ENCODE measurements around the gene ZFYVE28.

Gene ZFYVE28

DNA sequence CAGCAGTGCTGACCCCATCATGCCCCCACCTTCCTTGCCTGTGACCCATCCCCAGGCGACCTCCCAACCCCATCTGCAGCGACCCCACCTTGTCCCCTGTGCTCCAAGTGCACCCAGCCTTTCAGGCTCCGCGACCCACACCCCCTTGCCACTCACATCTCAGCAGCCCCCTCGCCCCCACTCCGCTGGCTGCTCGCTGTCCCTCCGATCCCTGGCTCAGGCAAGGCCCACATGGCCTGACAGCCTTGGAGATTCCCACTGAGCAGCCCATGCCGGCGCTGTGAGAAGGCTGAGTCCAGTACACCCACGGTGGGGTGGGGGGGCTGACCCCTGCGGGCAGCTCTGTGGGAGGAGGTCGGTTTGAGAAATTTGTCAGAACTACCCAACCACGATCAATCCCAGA, 9.1 kb downstream of the ZFYVE28 start:
- TF ChIP-seq, protein P1, sequence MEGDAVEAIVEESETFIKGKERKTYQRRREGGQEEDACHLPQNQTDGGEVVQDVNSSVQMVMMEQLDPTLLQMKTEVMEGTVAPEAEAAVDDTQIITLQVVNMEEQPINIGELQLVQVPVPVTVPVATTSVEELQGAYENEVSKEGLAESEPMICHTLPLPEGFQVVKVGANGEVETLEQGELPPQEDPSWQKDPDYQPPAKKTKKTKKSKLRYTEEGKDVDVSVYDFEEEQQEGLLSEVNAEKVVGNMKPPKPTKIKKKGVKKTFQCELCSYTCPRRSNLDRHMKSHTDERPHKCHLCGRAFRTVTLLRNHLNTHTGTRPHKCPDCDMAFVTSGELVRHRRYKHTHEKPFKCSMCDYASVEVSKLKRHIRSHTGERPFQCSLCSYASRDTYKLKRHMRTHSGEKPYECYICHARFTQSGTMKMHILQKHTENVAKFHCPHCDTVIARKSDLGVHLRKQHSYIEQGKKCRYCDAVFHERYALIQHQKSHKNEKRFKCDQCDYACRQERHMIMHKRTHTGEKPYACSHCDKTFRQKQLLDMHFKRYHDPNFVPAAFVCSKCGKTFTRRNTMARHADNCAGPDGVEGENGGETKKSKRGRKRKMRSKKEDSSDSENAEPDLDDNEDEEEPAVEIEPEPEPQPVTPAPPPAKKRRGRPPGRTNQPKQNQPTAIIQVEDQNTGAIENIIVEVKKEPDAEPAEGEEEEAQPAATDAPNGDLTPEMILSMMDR (IDR thresholded peaks at IDR 0.05; ENCODE audit: low read depth, low read length) = no peak
- DNase-seq (ENCODE audit: extremely low read depth, low read depth) = no peak

DNA sequence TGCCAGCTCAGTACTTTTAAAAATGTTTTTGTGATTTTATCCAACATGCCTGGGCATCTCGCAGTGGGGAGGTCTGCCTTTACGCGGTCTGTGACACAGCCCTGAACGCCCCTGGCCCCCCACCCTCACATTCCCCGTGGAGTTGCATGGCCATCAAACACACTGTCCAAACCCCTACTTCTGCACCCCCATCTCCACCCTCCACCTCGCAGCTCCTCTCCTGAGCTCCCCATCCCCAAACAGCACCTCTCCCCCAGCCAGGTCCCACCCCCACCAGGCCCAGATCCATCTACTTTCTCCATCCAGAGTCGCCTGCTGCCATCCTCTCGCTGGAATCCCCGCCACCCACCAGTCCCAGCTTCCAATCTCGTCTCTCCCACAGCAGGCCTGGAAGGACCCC, 9.5 kb downstream of the ZFYVE28 start:
- TF ChIP-seq, protein P1 (IDR thresholded peaks at IDR 0.05; ENCODE audit: low read depth, low read length) = no peak
- DNase-seq (ENCODE audit: extremely low read depth, low read depth) = no peak

DNA sequence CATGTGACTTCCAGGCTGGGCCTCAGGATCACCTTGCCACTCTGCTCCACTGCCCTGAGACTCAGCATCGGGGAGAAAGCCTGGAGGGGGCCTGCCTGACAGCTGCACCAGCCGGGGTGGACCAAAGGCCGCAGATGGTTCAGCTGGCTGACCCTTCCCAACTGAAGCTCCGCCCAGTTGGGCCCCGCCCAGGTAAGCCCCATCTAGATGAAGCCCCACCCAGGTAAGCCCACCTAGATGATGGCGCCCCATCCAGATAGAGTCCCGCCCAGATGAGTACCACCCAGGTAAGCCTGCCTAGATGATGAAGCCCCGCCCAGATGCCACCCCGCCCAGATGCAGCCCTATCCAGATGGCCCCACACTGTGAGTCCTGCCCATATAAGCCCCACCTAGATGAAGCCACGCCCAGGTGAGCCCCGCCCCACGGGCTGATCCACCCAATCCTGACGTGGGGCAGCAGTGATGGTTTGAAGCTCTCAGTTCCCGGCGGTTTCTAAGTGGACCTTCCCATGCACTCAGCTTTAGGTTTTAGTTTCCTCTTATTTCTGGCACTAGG, 10.0 kb downstream of the ZFYVE28 start:
- TF ChIP-seq, protein P1 (IDR thresholded peaks at IDR 0.05; ENCODE audit: low read depth, low read length) = no peak
- DNase-seq (ENCODE audit: extremely low read depth, low read depth) = no peak

- TF ChIP-seq, protein P1 (IDR thresholded peaks at IDR 0.05; ENCODE audit: low read depth, low read length) = no peak
- no peak for DNase-seq (ENCODE audit: extremely low read depth, low read depth)
Measured at GRCh38 chr4:2407991-2408342, 10.5 kb downstream of the ZFYVE28 start.

DNA sequence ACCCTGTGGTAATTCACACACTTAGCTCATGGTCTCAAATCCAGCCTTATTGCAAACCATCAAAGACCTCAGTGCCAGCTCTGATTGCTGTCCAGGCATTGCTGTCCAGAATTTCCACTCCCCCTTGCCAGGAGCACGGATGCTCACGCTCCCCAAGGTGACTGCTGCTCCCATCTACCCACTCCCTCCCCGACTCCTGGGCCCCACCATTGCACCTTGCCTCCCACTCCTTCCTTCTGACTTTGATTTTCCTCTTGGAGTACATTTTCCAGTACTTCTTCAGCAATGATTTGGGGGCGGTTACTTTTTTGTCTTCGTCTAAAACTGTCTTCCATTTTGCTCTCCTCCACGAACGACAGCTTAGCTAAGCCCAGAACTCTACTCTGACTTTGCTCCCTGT, 11.5 kb downstream of the ZFYVE28 start:
- TF ChIP-seq, protein P1 (IDR thresholded peaks at IDR 0.05; ENCODE audit: low read depth, low read length) = no peak
- no peak for DNase-seq (ENCODE audit: extremely low read depth, low read depth)

- DNase-seq (ENCODE audit: extremely low read depth, low read depth) = no peak
- TF ChIP-seq, protein P1 (IDR thresholded peaks at IDR 0.05; ENCODE audit: low read depth, low read length) = no peak
Measured at GRCh38 chr4:2406406-2406805, 12.0 kb downstream of the ZFYVE28 start.

DNA sequence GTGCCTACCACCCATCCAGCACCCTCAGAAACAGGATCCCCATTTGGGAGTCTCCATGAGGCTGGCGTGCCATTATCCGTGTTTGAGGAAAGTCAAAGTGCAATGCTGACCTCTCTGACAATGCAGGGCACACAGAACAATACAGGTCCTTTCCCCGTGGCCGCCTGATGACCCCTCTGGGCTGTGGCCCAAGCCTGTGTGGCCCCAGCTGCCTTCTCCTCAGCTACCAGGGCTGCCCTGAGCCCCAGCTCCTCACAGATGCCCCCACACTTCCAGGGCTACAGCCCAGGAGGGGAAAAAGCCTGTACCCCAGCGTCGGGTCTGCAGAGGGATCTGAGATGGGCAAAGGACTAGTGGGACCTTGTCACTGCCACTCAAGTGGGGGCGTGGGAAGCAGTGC, 15.5 kb downstream of the ZFYVE28 start:
- TF ChIP-seq, protein P1 (IDR thresholded peaks at IDR 0.05; ENCODE audit: low read depth, low read length) = no peak
- DNase-seq (ENCODE audit: extremely low read depth, low read depth) = no peak

Data from AG09319 (cell line).